Activated T-cell treated with anti-CD3 and anti-CD28 coated beads, Interleukin-2, amount 50 U/mL, for 4 hours (primary cell): ENCODE data around the gene GPR21. TPM values are rescaled to one million over a fixed set of nuclear protein-coding genes. Genes with fewer than 3 reads are reported as not detected.

Experiments used
- ATAC-seq, 2 donors: fragments of 200-7000 bp; cut with Tn5 transposase; one replicate each; pipeline ENCODE4 v1.10.0; 2021
- DNase-seq: peaks from one replicate; pipeline ENCODE4 v3.0.0-alpha.2; 2020
- H3K27me3 Mint-ChIP-seq: one replicate; pipeline ENCODE4 v1.8.0; 2021; ENCODE audit warnings: low read depth, mixed read lengths
- H3K36me3 Mint-ChIP-seq: one replicate; pipeline ENCODE4 v1.8.0; 2022; ENCODE audit warnings: mixed read lengths; ENCODE audit not compliant: insufficient read depth
- H3K4me1 Mint-ChIP-seq: one replicate; pipeline ENCODE4 v1.8.0; 2021; ENCODE audit warnings: low read depth, mixed read lengths
- H3K4me3 Mint-ChIP-seq: one replicate; pipeline ENCODE4 v1.8.0; 2021; ENCODE audit warnings: mild to moderate bottlenecking, moderate library complexity, mixed read lengths
- H3K9me3 Mint-ChIP-seq: one replicate; pipeline ENCODE4 v1.8.0; 2021; ENCODE audit warnings: mixed read lengths
- total RNA-seq, 3 donors: library from RNA; stranded (reverse); gene quantifications; one replicate each; pipeline ENCODE4 v1.2.1, GENCODE V29; 2021

The GPR21 gene
- under 1 TPM in 2 of 3 donors, not detected in 1; 0.27 to 0.33 TPM for total RNA-seq

- no peaks in the 10 kb centered on the region for H3K9me3 Mint-ChIP-seq
- ATAC-seq (no peak), DNase-seq (no peak)
- H3K27me3 Mint-ChIP-seq: no peaks in the 10 kb centered on the region
- no peak within 1 kb of the TSS for H3K4me3 Mint-ChIP-seq
- H3K4me1 Mint-ChIP-seq: peaks cover 2% of the 10 kb centered on the region
- peaks cover 25% of the 10 kb centered on the region for H3K36me3 Mint-ChIP-seq
These were observed at the start of gene GPR21 for GRCh38 chr9:123033352-123033751. Gene GPR21 (plus strand): TSS chr9:123033667. CDS start chr9:123034567, 900 bp downstream.

GRCh38 chr9:122986010-122986409 lies 47.5 kb upstream of the GPR21 start:
- Mint-ChIP-seq H3K4me1 (peaks cover 5% of the 10 kb centered on the region), H3K9me3 (no peaks in the 10 kb centered on the region), H3K36me3 (peaks cover 6% of the 10 kb centered on the region), H3K27me3 (no peaks in the 10 kb centered on the region), H3K4me3 (no peak overlapping the region)
- DNase-seq (no peak), ATAC-seq (no peak)

- Mint-ChIP-seq H3K4me1 (peaks cover 8% of the 10 kb centered on the region), H3K4me3 (no peak overlapping the region), H3K9me3 (no peaks in the 10 kb centered on the region), H3K27me3 (no peaks in the 10 kb centered on the region), H3K36me3 (peaks cover 6% of the 10 kb centered on the region)
- DNase-seq (no peak), ATAC-seq (no peak)
These were observed 45.3 kb upstream of the GPR21 start for GRCh38 chr9:122988141-122988540.

GRCh38 chr9:122988920-122989621 lies 44.4 kb upstream of the GPR21 start:
- no peaks in the 10 kb centered on the region for H3K9me3 Mint-ChIP-seq
- peak; percentile 51 to 73 for ATAC-seq
- H3K4me3 Mint-ChIP-seq: no peak overlapping the region
- DNase-seq: no peak
- peaks cover 6% of the 10 kb centered on the region for H3K36me3 Mint-ChIP-seq
- H3K27me3 Mint-ChIP-seq: no peaks in the 10 kb centered on the region
- H3K4me1 Mint-ChIP-seq: peaks cover 8% of the 10 kb centered on the region

- DNase-seq (peak; percentile 14), ATAC-seq (peak; percentile 86 to 95)
- H3K4me3 Mint-ChIP-seq: no peak overlapping the region
- H3K36me3 Mint-ChIP-seq: peaks cover 4% of the 10 kb centered on the region
- H3K4me1 Mint-ChIP-seq: peaks cover 8% of the 10 kb centered on the region
- no peaks in the 10 kb centered on the region for H3K27me3 Mint-ChIP-seq
- H3K9me3 Mint-ChIP-seq: no peaks in the 10 kb centered on the region
These were observed 42.1 kb upstream of the GPR21 start for GRCh38 chr9:122991370-122991830.

GRCh38 chr9:122996586-122996985 lies 36.9 kb upstream of the GPR21 start:
- peaks cover 15% of the 10 kb centered on the region for H3K36me3 Mint-ChIP-seq
- ATAC-seq (no peak), DNase-seq (no peak)
- H3K9me3 Mint-ChIP-seq: no peaks in the 10 kb centered on the region
- H3K27me3 Mint-ChIP-seq: no peaks in the 10 kb centered on the region
- H3K4me3 Mint-ChIP-seq: no peak overlapping the region
- H3K4me1 Mint-ChIP-seq: peaks cover 1% of the 10 kb centered on the region

- Mint-ChIP-seq H3K9me3 (no peaks in the 10 kb centered on the region), H3K27me3 (no peaks in the 10 kb centered on the region)
These were observed 35.0 kb upstream of the GPR21 start for GRCh38 chr9:122998448-122998847.

GRCh38 chr9:123000371-123001068 lies 32.9 kb upstream of the GPR21 start:
- Mint-ChIP-seq H3K27me3 (no peaks in the 10 kb centered on the region), H3K36me3 (peaks cover 17% of the 10 kb centered on the region), H3K9me3 (no peaks in the 10 kb centered on the region), H3K4me3 (no peak overlapping the region), H3K4me1 (no peaks in the 10 kb centered on the region)
- DNase-seq (no peak), ATAC-seq (no peak)

More at GRCh38 chr9:122998448-122998847, 35.0 kb upstream of the GPR21 start:
- no peak overlapping the region for H3K4me3 Mint-ChIP-seq
- no peaks in the 10 kb centered on the region for H3K4me1 Mint-ChIP-seq
- DNase-seq (no peak), ATAC-seq (no peak)
- peaks cover 17% of the 10 kb centered on the region for H3K36me3 Mint-ChIP-seq

- DNase-seq (no peak), ATAC-seq (no peak)
- Mint-ChIP-seq H3K4me1 (no peaks in the 10 kb centered on the region), H3K9me3 (no peaks in the 10 kb centered on the region), H3K4me3 (no peak overlapping the region), H3K36me3 (peaks cover 11% of the 10 kb centered on the region), H3K27me3 (no peaks in the 10 kb centered on the region)
These were observed 30.7 kb upstream of the GPR21 start for GRCh38 chr9:123002754-123003153.

- Mint-ChIP-seq H3K9me3 (no peaks in the 10 kb centered on the region), H3K27me3 (no peaks in the 10 kb centered on the region), H3K36me3 (peaks cover 11% of the 10 kb centered on the region), H3K4me1 (no peaks in the 10 kb centered on the region), H3K4me3 (no peak overlapping the region)
- ATAC-seq: no peak
- DNase-seq: no peak
These were observed 30.0 kb upstream of the GPR21 start for GRCh38 chr9:123003466-123003865.

- no peaks in the 10 kb centered on the region for H3K4me1 Mint-ChIP-seq
- H3K9me3 Mint-ChIP-seq: no peaks in the 10 kb centered on the region
- H3K27me3 Mint-ChIP-seq: no peaks in the 10 kb centered on the region
- DNase-seq: no peak
- ATAC-seq: no peak
- H3K36me3 Mint-ChIP-seq: peaks cover 7% of the 10 kb centered on the region
- no peak overlapping the region for H3K4me3 Mint-ChIP-seq
These were observed 27.5 kb upstream of the GPR21 start for GRCh38 chr9:123005964-123006363.

- Mint-ChIP-seq H3K27me3 (no peaks in the 10 kb centered on the region), H3K9me3 (no peaks in the 10 kb centered on the region), H3K4me3 (no peak overlapping the region), H3K4me1 (no peaks in the 10 kb centered on the region), H3K36me3 (peaks cover 12% of the 10 kb centered on the region)
- ATAC-seq: no peak
- DNase-seq: no peak
These were observed 26.2 kb upstream of the GPR21 start for GRCh38 chr9:123007269-123007668.

GRCh38 chr9:123008909-123009308 lies 24.6 kb upstream of the GPR21 start:
- no peaks in the 10 kb centered on the region for H3K27me3 Mint-ChIP-seq
- H3K4me3 Mint-ChIP-seq: no peak overlapping the region
- peaks cover 22% of the 10 kb centered on the region for H3K36me3 Mint-ChIP-seq
- ATAC-seq: no peak
- no peaks in the 10 kb centered on the region for H3K9me3 Mint-ChIP-seq
- H3K4me1 Mint-ChIP-seq: no peaks in the 10 kb centered on the region
- no peak for DNase-seq

GRCh38 chr9:123011380-123011779 lies 22.1 kb upstream of the GPR21 start:
- H3K27me3 Mint-ChIP-seq: no peaks in the 10 kb centered on the region
- H3K4me1 Mint-ChIP-seq: no peaks in the 10 kb centered on the region
- H3K4me3 Mint-ChIP-seq: no peak overlapping the region
- H3K9me3 Mint-ChIP-seq: no peaks in the 10 kb centered on the region
- DNase-seq (no peak), ATAC-seq (no peak)
- H3K36me3 Mint-ChIP-seq: peaks cover 39% of the 10 kb centered on the region
